ENCODE results near the gene FKBP7.

DNA sequence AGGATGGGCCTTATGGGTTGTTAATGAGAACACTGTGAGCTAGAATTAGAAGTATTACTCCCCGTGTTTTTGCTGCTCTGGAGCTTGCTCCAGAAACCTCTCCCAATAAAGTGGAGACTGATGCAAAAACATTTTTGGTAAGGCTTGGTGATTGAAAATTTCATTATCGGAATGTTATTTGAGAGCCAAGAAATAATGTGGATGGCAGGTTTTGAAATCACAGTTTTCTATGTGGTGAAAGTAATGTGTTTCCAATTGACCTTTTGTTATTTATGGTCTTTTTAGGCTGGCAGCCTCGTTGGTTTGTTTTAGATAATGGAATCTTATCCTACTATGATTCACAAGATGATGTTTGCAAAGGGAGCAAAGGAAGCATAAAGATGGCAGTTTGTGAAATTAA, 7.0 kb upstream of the FKBP7 start:
- no peak for TF ChIP-seq CTCF (IDR thresholded peaks at IDR 0.05)
- no peak for TF ChIP-seq POLR2A (IDR thresholded peaks at IDR 0.05)
